Loucy (cell line): ENCODE measurements around the gene NUDT7.

ENCODE experiments used
- H2AFZ ChIP-seq: fragments of 200-600 bp; sonication (generic); 2 replicates; pipeline ENCODE4 v1.6.0; 2016; ENCODE audit warnings: antibody characterized with exemption, mild to moderate bottlenecking, low read length, moderate library complexity
- H3F3A ChIP-seq: fragments of 200-600 bp; 2 replicates; pipeline ENCODE4 v1.6.0; 2016; ENCODE audit warnings: antibody characterized with exemption, low read depth, mild to moderate bottlenecking
- H3K27me3 ChIP-seq: fragments of 200-600 bp; sonication (generic); 2 replicates; pipeline ENCODE4 v1.6.1; 2014; ENCODE audit warnings: low read length, mild to moderate bottlenecking; ENCODE audit not compliant: insufficient read depth, poor library complexity, severe bottlenecking
- H3K36me3 ChIP-seq: fragments of 200-600 bp; sonication (generic); 2 replicates; pipeline ENCODE4 v1.6.1; 2016; ENCODE audit warnings: low read length; ENCODE audit not compliant: insufficient read depth
- H3K4me1 ChIP-seq: fragments of 200-600 bp; sonication (generic); 2 replicates; pipeline ENCODE4 v1.5.1; 2014; ENCODE audit warnings: low read length, mild to moderate bottlenecking; ENCODE audit not compliant: insufficient read depth, poor library complexity, severe bottlenecking
- H3K4me2 ChIP-seq: fragments of 200-600 bp; sonication (generic); 2 replicates; pipeline ENCODE4 v1.6.0; 2014; ENCODE audit warnings: antibody characterized with exemption, low read length, low read depth, mild to moderate bottlenecking; ENCODE audit not compliant: poor library complexity, severe bottlenecking
- H3K4me3 ChIP-seq: fragments of 200-600 bp; sonication (generic); 2 replicates; pipeline ENCODE4 v1.5.1; 2014; ENCODE audit warnings: low read length, mild to moderate bottlenecking, mixed read lengths; ENCODE audit not compliant: poor library complexity, severe bottlenecking
- H3K79me2 ChIP-seq: fragments of 200-600 bp; sonication (generic); 2 replicates; pipeline ENCODE4 v1.6.1; 2014; ENCODE audit warnings: low read length; ENCODE audit not compliant: insufficient read depth
- H3K9ac ChIP-seq: fragments of 200-600 bp; sonication (generic); 2 replicates; pipeline ENCODE4 v1.6.0; 2014; ENCODE audit warnings: mild to moderate bottlenecking, low read depth, low read length, moderate library complexity; ENCODE audit not compliant: poor library complexity, severe bottlenecking
- H3K9me2 ChIP-seq: fragments of 200-600 bp; sonication (generic); replicated peaks from 2 replicates; pipeline ENCODE4 v1.6.1; 2016; ENCODE audit warnings: low read depth, low read length, mixed read lengths
- H3K9me3 ChIP-seq: fragments of 200-600 bp; sonication (generic); 2 replicates; pipeline ENCODE4 v1.6.1; 2014; ENCODE audit warnings: mild to moderate bottlenecking, antibody characterized with exemption, low read length, low read depth; ENCODE audit not compliant: insufficient read depth
- H4K20me1 ChIP-seq: fragments of 200-600 bp; sonication (generic); 2 replicates; pipeline ENCODE4 v1.6.0; 2014; ENCODE audit warnings: antibody characterized with exemption, low read length, mild to moderate bottlenecking; ENCODE audit not compliant: insufficient read depth, poor library complexity, severe bottlenecking
- EZH2phosphoT487 ChIP-seq: fragments of 200-600 bp; IDR thresholded peaks from 2 replicates; pipeline ENCODE4 v1.6.1; 2018; ENCODE audit warnings: antibody characterized with exemption, mild to moderate bottlenecking, moderate library complexity, borderline replicate concordance
- TF ChIP-seq, protein P1 (sequence below): fragments of 200-600 bp; sonication (generic); conservative IDR thresholded peaks from 2 replicates; pipeline ENCODE4 v1.5.1; 2014; ENCODE audit warnings: mild to moderate bottlenecking, antibody characterized with exemption, low read length

The NUDT7 gene

GRCh38 chr16:77680496-77680895 lies 41.8 kb upstream of the NUDT7 start:
- Histone ChIP-seq H3K36me3 (no peaks in the 10 kb centered on the region), H4K20me1 (no peaks in the 10 kb centered on the region), H3K79me2 (no peaks in the 10 kb centered on the region), H3K9ac (no peak overlapping the region), H3K4me3 (no peak overlapping the region), H3K9me3 (no peaks in the 10 kb centered on the region), H3K9me2 (no peaks in the 10 kb centered on the region), H3K4me1 (no peaks in the 10 kb centered on the region), H3K4me2 (no peak overlapping the region), H3K27me3 (no peaks in the 10 kb centered on the region), H3F3A (no peaks in the 10 kb centered on the region), H2AFZ (no peak overlapping the region)
- TF ChIP-seq, protein P1, sequence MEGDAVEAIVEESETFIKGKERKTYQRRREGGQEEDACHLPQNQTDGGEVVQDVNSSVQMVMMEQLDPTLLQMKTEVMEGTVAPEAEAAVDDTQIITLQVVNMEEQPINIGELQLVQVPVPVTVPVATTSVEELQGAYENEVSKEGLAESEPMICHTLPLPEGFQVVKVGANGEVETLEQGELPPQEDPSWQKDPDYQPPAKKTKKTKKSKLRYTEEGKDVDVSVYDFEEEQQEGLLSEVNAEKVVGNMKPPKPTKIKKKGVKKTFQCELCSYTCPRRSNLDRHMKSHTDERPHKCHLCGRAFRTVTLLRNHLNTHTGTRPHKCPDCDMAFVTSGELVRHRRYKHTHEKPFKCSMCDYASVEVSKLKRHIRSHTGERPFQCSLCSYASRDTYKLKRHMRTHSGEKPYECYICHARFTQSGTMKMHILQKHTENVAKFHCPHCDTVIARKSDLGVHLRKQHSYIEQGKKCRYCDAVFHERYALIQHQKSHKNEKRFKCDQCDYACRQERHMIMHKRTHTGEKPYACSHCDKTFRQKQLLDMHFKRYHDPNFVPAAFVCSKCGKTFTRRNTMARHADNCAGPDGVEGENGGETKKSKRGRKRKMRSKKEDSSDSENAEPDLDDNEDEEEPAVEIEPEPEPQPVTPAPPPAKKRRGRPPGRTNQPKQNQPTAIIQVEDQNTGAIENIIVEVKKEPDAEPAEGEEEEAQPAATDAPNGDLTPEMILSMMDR = no peak
- TF ChIP-seq EZH2phosphoT487 = no peak

- no peaks in the 10 kb centered on the region for H3K27me3 ChIP-seq
Measured at GRCh38 chr16:77682586-77682985, 39.7 kb upstream of the NUDT7 start.

GRCh38 chr16:77683397-77684180 lies 38.7 kb upstream of the NUDT7 start:
- Histone ChIP-seq H3K4me1 (no peaks in the 10 kb centered on the region), H3K9me2 (no peaks in the 10 kb centered on the region), H3K4me2 (no peak overlapping the region), H3K36me3 (no peaks in the 10 kb centered on the region), H2AFZ (no peak overlapping the region), H3F3A (no peaks in the 10 kb centered on the region), H3K4me3 (no peak overlapping the region), H3K9me3 (no peaks in the 10 kb centered on the region), H3K79me2 (no peaks in the 10 kb centered on the region), H4K20me1 (no peaks in the 10 kb centered on the region), H3K27me3 (no peaks in the 10 kb centered on the region), H3K9ac (no peak overlapping the region)
- no peak for TF ChIP-seq EZH2phosphoT487
- TF ChIP-seq, protein P1 = no peak

More at GRCh38 chr16:77682586-77682985, 39.7 kb upstream of the NUDT7 start:
- no peaks in the 10 kb centered on the region for H3K9me3 ChIP-seq
- no peaks in the 10 kb centered on the region for H3K79me2 ChIP-seq
- no peaks in the 10 kb centered on the region for H4K20me1 ChIP-seq
- H3K4me3 ChIP-seq = no peak overlapping the region
- no peaks in the 10 kb centered on the region for H3K36me3 ChIP-seq
- H2AFZ ChIP-seq = no peak overlapping the region
- H3K9ac ChIP-seq = no peak overlapping the region
- H3K9me2 ChIP-seq = no peaks in the 10 kb centered on the region
- H3K4me1 ChIP-seq = no peaks in the 10 kb centered on the region
- TF ChIP-seq EZH2phosphoT487 = no peak
- TF ChIP-seq, protein P1 = no peak
- no peaks in the 10 kb centered on the region for H3F3A ChIP-seq
- no peak overlapping the region for H3K4me2 ChIP-seq
